ENCODE measurements around the gene LRRC38.

The LRRC38 gene

GRCh38 chr1:13435458-13435857 lies 78.3 kb downstream of the LRRC38 start:
- TF ChIP-seq FOXP2 (optimal IDR thresholded peaks at IDR 0.05; ENCODE audit: borderline replicate concordance, extremely low read depth, extremely low read length, insufficient read depth) (no peak), POLR2AphosphoS5 (IDR thresholded peaks at IDR 0.05; ENCODE audit: low read depth, low read length) (no peak), REST (IDR thresholded peaks at IDR 0.05; ENCODE audit: insufficient read depth in 1 of 2, low read depth in 2 of 2, low read length in 2 of 2) (no peak), SIN3A (IDR thresholded peaks at IDR 0.05; ENCODE audit: borderline replicate concordance, insufficient read depth, low read length) (no peak), TAF1 (IDR thresholded peaks at IDR 0.05; ENCODE audit: borderline replicate concordance, insufficient read depth, low read length) (no peak)

- TF ChIP-seq REST (IDR thresholded peaks at IDR 0.05; ENCODE audit: insufficient read depth in 1 of 2, low read depth in 2 of 2, low read length in 2 of 2) (no peak), SIN3A (IDR thresholded peaks at IDR 0.05; ENCODE audit: borderline replicate concordance, insufficient read depth, low read length) (no peak), POLR2AphosphoS5 (IDR thresholded peaks at IDR 0.05; ENCODE audit: low read depth, low read length) (no peak), FOXP2 (optimal IDR thresholded peaks at IDR 0.05; ENCODE audit: borderline replicate concordance, extremely low read depth, extremely low read length, insufficient read depth) (no peak), TAF1 (IDR thresholded peaks at IDR 0.05; ENCODE audit: borderline replicate concordance, insufficient read depth, low read length) (no peak)
Observed at GRCh38 chr1:13432251-13432650, 81.6 kb downstream of the LRRC38 start.

- TF ChIP-seq FOXP2 (optimal IDR thresholded peaks at IDR 0.05; ENCODE audit: borderline replicate concordance, extremely low read depth, extremely low read length, insufficient read depth) (no peak), REST (IDR thresholded peaks at IDR 0.05; ENCODE audit: insufficient read depth in 1 of 2, low read depth in 2 of 2, low read length in 2 of 2) (no peak), TAF1 (IDR thresholded peaks at IDR 0.05; ENCODE audit: borderline replicate concordance, insufficient read depth, low read length) (no peak), POLR2AphosphoS5 (IDR thresholded peaks at IDR 0.05; ENCODE audit: low read depth, low read length) (no peak), SIN3A (IDR thresholded peaks at IDR 0.05; ENCODE audit: borderline replicate concordance, insufficient read depth, low read length) (no peak)
Observed at GRCh38 chr1:13430495-13430894, 83.3 kb downstream of the LRRC38 start.
